Neutrophil (primary cell): ENCODE data around the gene CDIP1.
"Not testable (repeated sequence)": the region's sequence is repeated elsewhere in the genome, so short reads cannot be mapped to it uniquely, and the experiment has no call there.

Experiments
- H3K27ac ChIP-seq: fragments of 200-600 bp; sonication (generic); 2 replicates; pipeline ENCODE4 v1.5.1; 2016; ENCODE audit warnings: mild to moderate bottlenecking, moderate library complexity
- H3K27me3 ChIP-seq: fragments of 200-600 bp; sonication (generic); 2 replicates; pipeline ENCODE4 v1.6.0; 2016; ENCODE audit warnings: mild to moderate bottlenecking
- H3K36me3 ChIP-seq: fragments of 200-600 bp; sonication (generic); 2 replicates; pipeline ENCODE4 v1.5.1; 2017
- H3K4me1 ChIP-seq, 2 experiments: fragments of 200-600 bp in 1 of 2; sonication (generic) in 1 of 2; 1 replicate in 1 of 2; 2 replicates in 1 of 2; pipeline versions ENCODE4 v1.5.1 to v1.6.1; 2013 to 2016; ENCODE audit warnings: low read depth in 1 of 2, low read length in 1 of 2, mild to moderate bottlenecking in 1 of 2, moderate library complexity in 1 of 2; ENCODE audit not compliant: control insufficient read depth in 1 of 2, insufficient read depth in 1 of 2
- H3K4me3 ChIP-seq, 2 experiments: fragments of 200-600 bp in 1 of 2; sonication (generic) in 1 of 2; 1 replicate in 1 of 2; 2 replicates in 1 of 2; pipeline ENCODE4 v1.5.1; 2013 to 2016; ENCODE audit warnings: low read depth in 1 of 2, low read length in 1 of 2, mild to moderate bottlenecking in 1 of 2, moderate library complexity in 1 of 2
- H3K9me3 ChIP-seq: fragments of 200-600 bp; sonication (generic); 2 replicates; pipeline ENCODE4 v1.5.1; 2016
- TF ChIP-seq, protein P1 (sequence below): fragments of 200-600 bp; sonication (generic); IDR thresholded peaks from 2 replicates; pipeline ENCODE4 v1.5.1; 2016; ENCODE audit warnings: antibody characterized with exemption

The CDIP1 gene

DNA sequence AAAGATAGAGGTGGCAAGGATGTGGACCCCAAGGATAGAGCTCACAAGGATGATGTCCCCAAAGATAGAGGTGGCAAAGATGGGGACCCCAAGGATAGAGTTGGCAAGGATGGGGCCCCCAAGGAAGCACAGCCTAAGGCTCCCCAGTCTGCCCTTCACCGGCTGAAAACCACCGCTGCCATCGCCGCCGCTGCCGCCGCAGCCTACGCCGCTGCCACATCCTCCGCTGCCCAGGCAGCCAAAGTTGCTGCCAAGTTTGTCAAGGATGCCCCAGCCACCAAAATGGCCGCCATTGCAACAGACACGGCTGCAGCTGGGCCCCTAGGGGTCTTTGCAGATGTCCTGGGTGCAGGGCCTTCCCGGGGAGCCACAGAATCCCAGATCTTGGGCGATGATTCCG, 37.4 kb upstream of the CDIP1 start:
- H3K27ac ChIP-seq: no peak overlapping the region
- no peak overlapping the region for H3K4me3 ChIP-seq
- no peaks in the 10 kb centered on the region for H3K9me3 ChIP-seq
- TF ChIP-seq, protein P1, sequence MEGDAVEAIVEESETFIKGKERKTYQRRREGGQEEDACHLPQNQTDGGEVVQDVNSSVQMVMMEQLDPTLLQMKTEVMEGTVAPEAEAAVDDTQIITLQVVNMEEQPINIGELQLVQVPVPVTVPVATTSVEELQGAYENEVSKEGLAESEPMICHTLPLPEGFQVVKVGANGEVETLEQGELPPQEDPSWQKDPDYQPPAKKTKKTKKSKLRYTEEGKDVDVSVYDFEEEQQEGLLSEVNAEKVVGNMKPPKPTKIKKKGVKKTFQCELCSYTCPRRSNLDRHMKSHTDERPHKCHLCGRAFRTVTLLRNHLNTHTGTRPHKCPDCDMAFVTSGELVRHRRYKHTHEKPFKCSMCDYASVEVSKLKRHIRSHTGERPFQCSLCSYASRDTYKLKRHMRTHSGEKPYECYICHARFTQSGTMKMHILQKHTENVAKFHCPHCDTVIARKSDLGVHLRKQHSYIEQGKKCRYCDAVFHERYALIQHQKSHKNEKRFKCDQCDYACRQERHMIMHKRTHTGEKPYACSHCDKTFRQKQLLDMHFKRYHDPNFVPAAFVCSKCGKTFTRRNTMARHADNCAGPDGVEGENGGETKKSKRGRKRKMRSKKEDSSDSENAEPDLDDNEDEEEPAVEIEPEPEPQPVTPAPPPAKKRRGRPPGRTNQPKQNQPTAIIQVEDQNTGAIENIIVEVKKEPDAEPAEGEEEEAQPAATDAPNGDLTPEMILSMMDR: no peak
- peaks cover 0 to 8% of the 10 kb centered on the region in 2 experiments for H3K4me1 ChIP-seq
- no peaks in the 10 kb centered on the region for H3K27me3 ChIP-seq
- no peaks in the 10 kb centered on the region for H3K36me3 ChIP-seq

DNA sequence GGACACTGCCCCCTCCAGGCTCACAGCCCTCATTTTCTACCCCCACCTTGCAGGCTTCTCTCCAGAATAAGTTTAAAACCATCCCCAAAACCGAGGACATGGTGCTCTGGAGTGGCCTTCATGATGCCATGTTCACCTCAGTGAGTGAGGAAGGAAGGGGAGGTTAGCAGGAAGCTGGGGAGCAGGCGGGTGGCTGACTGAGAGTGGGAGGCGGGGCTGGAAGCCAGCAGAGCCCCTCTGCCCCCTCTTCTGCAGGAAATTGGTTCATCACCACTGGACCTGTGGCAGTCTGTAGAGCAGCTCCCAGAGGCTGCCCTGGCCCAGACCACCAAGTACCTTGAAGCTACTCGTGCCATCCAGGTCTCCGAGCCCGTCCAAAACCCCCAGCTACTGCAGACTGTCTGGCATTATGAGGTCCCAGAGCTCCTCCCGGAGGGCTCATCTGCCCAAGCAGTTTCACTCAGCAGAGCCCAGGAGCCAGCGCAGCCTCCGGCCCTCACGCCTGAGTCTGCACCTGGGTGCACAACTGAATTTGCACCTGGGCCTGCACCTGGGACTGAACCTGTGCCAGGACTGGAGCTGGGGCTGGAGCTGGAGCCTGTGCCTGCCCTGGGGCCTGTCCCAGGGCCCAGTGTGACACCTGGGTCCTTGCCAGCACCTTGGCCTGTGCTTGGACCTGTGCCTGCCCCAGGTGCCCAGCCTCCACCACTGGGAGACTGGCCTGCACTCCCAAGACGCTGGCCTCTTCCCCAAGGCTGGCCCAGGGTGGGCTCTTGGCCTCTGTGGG, 36.5 kb upstream of the CDIP1 start:
- TF ChIP-seq, protein P1: no peak
- Histone ChIP-seq H3K9me3 (no peaks in the 10 kb centered on the region), H3K27ac (no peak overlapping the region), H3K4me3 (no peak overlapping the region), H3K36me3 (no peaks in the 10 kb centered on the region), H3K4me1 (peaks cover 0 to 8% of the 10 kb centered on the region in 2 experiments), H3K27me3 (no peaks in the 10 kb centered on the region)

DNA sequence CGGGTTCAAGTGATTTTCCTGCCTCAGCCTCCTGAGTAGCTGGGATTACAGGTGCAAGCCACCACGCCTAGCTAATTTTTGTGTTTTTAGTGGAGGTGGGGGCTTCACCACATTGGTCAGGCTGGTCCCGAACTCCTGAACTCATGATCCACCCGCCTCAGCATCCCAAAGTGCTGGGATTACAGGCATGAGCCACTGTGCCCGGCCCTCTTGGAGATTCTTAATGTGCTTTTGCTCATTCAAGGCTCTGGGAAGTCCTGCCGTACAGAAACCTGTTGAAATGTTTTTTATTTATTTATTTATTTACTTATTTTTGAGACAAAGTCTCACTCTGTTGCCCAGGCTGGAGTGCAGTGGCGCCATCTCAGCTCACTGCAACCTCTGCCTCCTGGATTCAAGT, 35.4 kb upstream of the CDIP1 start:
- not testable (repeated sequence) for H3K27me3 ChIP-seq, H3K4me3 ChIP-seq, H3K27ac ChIP-seq, H3K36me3 ChIP-seq, H3K4me1 ChIP-seq, H3K9me3 ChIP-seq

DNA sequence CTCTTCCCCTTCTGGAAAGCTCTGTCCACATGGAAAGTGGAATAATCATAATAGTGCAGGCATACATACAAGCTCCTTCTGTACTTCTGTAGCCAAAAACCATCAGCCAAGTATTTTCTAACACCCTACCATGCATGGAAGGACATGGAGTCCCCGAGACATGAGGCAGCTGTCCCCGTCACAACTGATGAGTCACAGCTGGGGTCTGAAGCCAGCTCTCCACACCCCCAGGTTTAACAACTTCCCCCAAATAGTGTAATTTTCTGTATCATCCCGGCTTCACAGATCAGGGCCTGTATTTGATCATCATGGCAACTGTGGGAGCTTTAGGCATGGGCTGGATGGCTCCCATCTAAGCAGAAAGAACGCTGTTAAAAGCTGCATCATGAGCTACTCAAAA, 34.1 kb upstream of the CDIP1 start:
- no peaks in the 10 kb centered on the region for H3K36me3 ChIP-seq
- TF ChIP-seq, protein P1: no peak
- H3K9me3 ChIP-seq: no peaks in the 10 kb centered on the region
- no peak overlapping the region for H3K4me3 ChIP-seq
- H3K4me1 ChIP-seq: peaks cover 0 to 8% of the 10 kb centered on the region in 2 experiments
- H3K27ac ChIP-seq: no peak overlapping the region
- H3K27me3 ChIP-seq: no peaks in the 10 kb centered on the region

DNA sequence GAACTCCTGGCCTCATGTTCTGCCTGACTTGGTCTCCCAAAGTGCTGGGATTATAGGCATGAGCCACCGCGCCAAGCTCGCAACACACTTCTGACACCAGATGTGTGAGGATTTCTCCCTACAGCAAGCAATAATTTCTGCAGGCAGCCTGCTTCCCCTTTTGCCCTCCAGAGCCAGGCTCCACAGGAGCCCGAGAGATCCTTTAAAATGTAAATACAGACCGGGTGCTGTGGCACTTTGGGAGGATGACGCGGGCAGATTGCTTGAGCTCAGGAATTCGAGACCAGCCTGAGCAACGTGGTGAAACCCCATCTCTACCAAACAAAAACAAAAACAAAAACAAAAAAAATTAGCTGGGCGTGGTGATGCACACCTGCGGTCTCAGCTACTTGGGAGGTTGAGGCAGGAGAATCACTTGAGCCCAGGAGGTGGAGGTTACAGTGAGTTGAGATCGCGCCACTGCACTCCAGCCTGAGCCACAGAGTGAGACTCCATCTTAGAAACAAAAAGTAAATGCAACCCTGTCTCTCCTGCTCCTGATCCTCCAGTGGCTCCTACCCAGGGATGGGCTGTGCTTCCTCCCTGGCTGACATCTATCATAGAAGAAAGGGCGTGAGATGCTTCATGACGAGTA, 32.2 kb upstream of the CDIP1 start:
- TF ChIP-seq, protein P1: no peak
- H3K27ac ChIP-seq: no peak overlapping the region

DNA sequence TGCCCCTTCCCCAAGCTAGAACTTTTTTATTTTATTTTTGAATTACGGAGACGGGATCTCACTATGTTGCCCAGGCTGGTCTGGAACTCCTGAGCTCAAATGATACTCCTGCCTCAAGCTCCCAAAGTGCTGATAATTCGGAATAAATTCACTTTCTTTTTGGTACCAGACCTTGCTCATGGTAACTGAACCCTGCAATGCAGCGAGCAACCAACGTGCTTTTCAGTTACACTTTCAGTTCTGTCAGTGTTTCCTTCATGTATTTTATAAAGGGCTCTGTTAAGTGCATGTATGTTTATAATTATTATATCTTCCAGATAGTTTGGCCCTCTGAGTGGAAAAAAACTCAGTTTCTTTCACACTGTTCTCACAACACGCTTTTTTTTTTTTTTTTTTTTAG, 31.5 kb upstream of the CDIP1 start:
- H3K9me3 ChIP-seq: no peaks in the 10 kb centered on the region
- H3K27ac ChIP-seq: no peak overlapping the region
- TF ChIP-seq, protein P1: no peak
- H3K36me3 ChIP-seq: no peaks in the 10 kb centered on the region
- no peaks in the 10 kb centered on the region for H3K27me3 ChIP-seq
- H3K4me3 ChIP-seq: no peak overlapping the region
- peaks cover 0 to 8% of the 10 kb centered on the region in 2 experiments for H3K4me1 ChIP-seq

More for the DNA sequence above, 32.2 kb upstream of the CDIP1 start:
- Histone ChIP-seq H3K27me3 (no peaks in the 10 kb centered on the region), H3K9me3 (no peaks in the 10 kb centered on the region), H3K4me1 (peaks cover 0 to 8% of the 10 kb centered on the region in 2 experiments), H3K4me3 (no peak overlapping the region), H3K36me3 (no peaks in the 10 kb centered on the region)
